HG02981 (cell line): ENCODE measurements around the gene GGACT.
A peak's percentile ranks its signal among the peaks of the same experiment; 100 is the strongest.

Source experiments
- ATAC-seq: cut with Tn5 transposase; IDR thresholded peaks from one replicate; pipeline ENCODE4 v1.9.1; 2021; ENCODE audit warnings: mild to moderate bottlenecking, moderate library complexity; ENCODE audit not compliant: unreplicated experiment

The GGACT gene

GRCh38 chr13:100515410-100515800, 73.2 kb downstream of the GGACT start:
- ATAC-seq: no peak

GRCh38 chr13:100514788-100515409, 73.7 kb downstream of the GGACT start:
- peak; percentile 88 for ATAC-seq

- no peak for ATAC-seq
Observed at GRCh38 chr13:100513987-100514670, 74.5 kb downstream of the GGACT start.

- ATAC-seq: no peak
Observed at GRCh38 chr13:100513171-100513570, 75.4 kb downstream of the GGACT start.

GRCh38 chr13:100512422-100512821, 76.2 kb downstream of the GGACT start:
- no peak for ATAC-seq

- no peak for ATAC-seq
Observed at GRCh38 chr13:100511466-100511865, 77.1 kb downstream of the GGACT start.

GRCh38 chr13:100510208-100510957, 78.2 kb downstream of the GGACT start:
- ATAC-seq: no peak

- ATAC-seq: no peak
Observed at GRCh38 chr13:100508996-100509395, 79.6 kb downstream of the GGACT start.

GRCh38 chr13:100508455-100508854, 80.1 kb downstream of the GGACT start:
- ATAC-seq: no peak

GRCh38 chr13:100506600-100507422, 81.8 kb downstream of the GGACT start:
- no peak for ATAC-seq

GRCh38 chr13:100506154-100506553, 82.4 kb downstream of the GGACT start:
- ATAC-seq: peak; percentile 57

GRCh38 chr13:100503622-100504021, 85.0 kb downstream of the GGACT start:
- ATAC-seq: no peak

GRCh38 chr13:100502446-100502845, 86.1 kb downstream of the GGACT start:
- ATAC-seq: no peak

GRCh38 chr13:100497389-100497788, 91.2 kb downstream of the GGACT start:
- no peak for ATAC-seq

- no peak for ATAC-seq
Observed at GRCh38 chr13:100495455-100495854, 93.1 kb downstream of the GGACT start.

- ATAC-seq: no peak
Observed at GRCh38 chr13:100493418-100493817, 95.2 kb downstream of the GGACT start.

GRCh38 chr13:100491164-100491842, 97.3 kb downstream of the GGACT start:
- no peak for ATAC-seq

- no peak for ATAC-seq
Observed at GRCh38 chr13:100490692-100491091, 97.9 kb downstream of the GGACT start.

- no peak for ATAC-seq
Observed at GRCh38 chr13:100485265-100485664, 103.3 kb downstream of the GGACT start.

- no peak for ATAC-seq
Observed at GRCh38 chr13:100484702-100485101, 103.9 kb downstream of the GGACT start.
